ENCODE data around the gene FANCC.

FANCC gene

DNA sequence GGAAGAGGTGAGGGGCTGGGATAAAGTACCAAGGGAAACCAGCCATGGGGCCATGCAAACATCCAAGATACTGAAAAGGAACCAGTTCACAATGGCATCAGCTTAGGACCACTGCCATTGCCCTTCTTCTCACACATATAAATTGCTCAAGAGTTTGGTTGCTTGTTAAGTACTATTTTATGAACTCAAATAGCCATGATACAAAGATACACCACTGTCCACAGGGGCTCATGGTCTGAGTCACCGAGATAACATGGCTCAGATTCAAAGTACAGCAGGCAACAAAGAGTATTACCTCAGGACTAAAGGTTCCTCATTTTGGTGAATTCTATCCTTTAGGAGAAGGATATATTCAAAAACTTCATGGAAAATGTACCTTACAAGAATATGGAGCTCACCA is 55.6 kb downstream of the FANCC start:
- Histone ChIP-seq H3K36me3 (ENCODE audit: control insufficient read depth, insufficient read depth, low read length, severe bottlenecking) (no peaks in the 10 kb centered on the region), H3K9me3 (ENCODE audit: control insufficient read depth, low read length) (no peaks in the 10 kb centered on the region), H3K9ac (ENCODE audit: low read length) (no peak overlapping the region), H3K4me3 (ENCODE audit: low read length) (no peak overlapping the region), H3K27me3 (replicated peaks; ENCODE audit: control insufficient read depth, insufficient read depth, low read length) (no peaks in the 10 kb centered on the region), H3K4me1 (ENCODE audit: control insufficient read depth, insufficient read depth, low read length) (peaks cover 8% of the 10 kb centered on the region)
- no peak for DNase-seq (ENCODE audit: low read depth)

DNA sequence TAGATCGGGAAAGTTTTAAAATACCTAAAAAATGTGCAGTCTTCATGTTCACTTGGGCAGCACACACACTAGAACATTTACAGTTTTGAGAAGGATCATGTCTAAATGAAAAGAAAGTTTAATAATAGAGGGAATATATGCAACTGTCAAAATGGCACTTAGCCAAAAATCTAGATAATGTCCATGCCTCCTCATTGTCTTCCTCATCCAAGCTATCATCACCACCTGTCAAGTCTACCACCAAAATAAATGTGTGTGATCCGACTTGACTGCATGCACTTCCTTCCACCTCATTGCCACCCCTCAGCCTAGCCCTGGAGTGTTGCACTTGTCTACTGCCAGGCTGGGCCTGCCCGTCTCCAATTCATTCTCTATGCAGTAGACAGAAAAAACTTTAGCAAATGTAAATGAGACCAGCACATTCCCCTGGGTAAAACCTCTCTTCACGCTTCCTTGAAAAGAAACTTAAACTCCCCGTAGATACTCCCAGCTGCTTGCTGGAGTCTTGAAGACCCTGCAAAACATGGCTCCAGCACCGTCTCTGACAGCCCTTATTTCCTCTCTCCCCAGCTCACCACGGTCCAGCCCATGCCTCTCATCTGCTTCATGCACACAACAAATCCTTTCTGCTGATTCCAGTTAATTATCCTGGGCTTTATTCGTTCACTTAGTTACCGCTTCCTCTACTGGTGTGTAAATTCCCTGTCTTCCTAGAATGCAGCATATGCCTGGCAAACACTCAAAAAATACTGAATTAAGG is 66.9 kb downstream of the FANCC start:
- no peaks in the 10 kb centered on the region for H3K27me3 ChIP-seq (replicated peaks; ENCODE audit: control insufficient read depth, insufficient read depth, low read length)
- DNase-seq (ENCODE audit: low read depth) = no peak
- H3K36me3 ChIP-seq (ENCODE audit: control insufficient read depth, insufficient read depth, low read length, severe bottlenecking) = no peaks in the 10 kb centered on the region
- H3K9ac ChIP-seq (ENCODE audit: low read length) = no peak overlapping the region
- no peak overlapping the region for H3K4me3 ChIP-seq (ENCODE audit: low read length)
- no peaks in the 10 kb centered on the region for H3K4me1 ChIP-seq (ENCODE audit: control insufficient read depth, insufficient read depth, low read length)
- no peaks in the 10 kb centered on the region for H3K9me3 ChIP-seq (ENCODE audit: control insufficient read depth, low read length)

- H3K36me3 ChIP-seq (ENCODE audit: control insufficient read depth, insufficient read depth, low read length, severe bottlenecking) = no peaks in the 10 kb centered on the region
- H3K9me3 ChIP-seq (ENCODE audit: control insufficient read depth, low read length) = no peaks in the 10 kb centered on the region
- H3K9ac ChIP-seq (ENCODE audit: low read length) = no peak overlapping the region
- H3K27me3 ChIP-seq (replicated peaks; ENCODE audit: control insufficient read depth, insufficient read depth, low read length) = no peaks in the 10 kb centered on the region
- no peak for DNase-seq (ENCODE audit: low read depth)
- no peaks in the 10 kb centered on the region for H3K4me1 ChIP-seq (ENCODE audit: control insufficient read depth, insufficient read depth, low read length)
- H3K4me3 ChIP-seq (ENCODE audit: low read length) = no peak overlapping the region
Observed at GRCh38 chr9:95249986-95250385, 67.5 kb downstream of the FANCC start.

GRCh38 chr9:95246547-95246946 is 71.0 kb downstream of the FANCC start:
- DNase-seq (ENCODE audit: low read depth) = no peak
- no peaks in the 10 kb centered on the region for H3K4me1 ChIP-seq (ENCODE audit: control insufficient read depth, insufficient read depth, low read length)
- no peak overlapping the region for H3K4me3 ChIP-seq (ENCODE audit: low read length)
- H3K27me3 ChIP-seq (replicated peaks; ENCODE audit: control insufficient read depth, insufficient read depth, low read length) = no peaks in the 10 kb centered on the region
- H3K9me3 ChIP-seq (ENCODE audit: control insufficient read depth, low read length) = no peaks in the 10 kb centered on the region
- no peak overlapping the region for H3K9ac ChIP-seq (ENCODE audit: low read length)
- H3K36me3 ChIP-seq (ENCODE audit: control insufficient read depth, insufficient read depth, low read length, severe bottlenecking) = no peaks in the 10 kb centered on the region

DNA sequence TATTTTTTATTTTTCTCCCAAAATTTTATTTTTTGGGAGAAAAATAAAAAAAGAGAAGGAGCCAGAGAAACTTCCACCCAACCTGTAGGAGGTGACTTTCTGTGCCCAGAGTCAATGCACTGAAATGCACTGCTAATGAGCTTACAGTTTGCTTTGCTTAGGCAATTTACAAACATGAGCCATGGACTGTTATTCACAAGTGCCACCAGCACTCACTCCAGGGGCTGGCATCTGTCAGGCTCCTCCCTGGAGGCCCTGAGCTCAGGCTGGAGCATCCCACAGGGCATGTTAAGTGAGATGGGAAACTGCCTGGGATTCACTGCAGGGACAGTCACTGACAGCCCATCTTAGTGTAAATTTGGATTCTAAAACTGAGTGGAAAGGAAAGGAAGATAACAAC is 74.9 kb downstream of the FANCC start:
- no peak overlapping the region for H3K4me3 ChIP-seq (ENCODE audit: low read length)
- H3K36me3 ChIP-seq (ENCODE audit: control insufficient read depth, insufficient read depth, low read length, severe bottlenecking) = no peaks in the 10 kb centered on the region
- H3K9me3 ChIP-seq (ENCODE audit: control insufficient read depth, low read length) = no peaks in the 10 kb centered on the region
- no peaks in the 10 kb centered on the region for H3K27me3 ChIP-seq (replicated peaks; ENCODE audit: control insufficient read depth, insufficient read depth, low read length)
- no peak overlapping the region for H3K9ac ChIP-seq (ENCODE audit: low read length)
- DNase-seq (ENCODE audit: low read depth) = no peak
- no peaks in the 10 kb centered on the region for H3K4me1 ChIP-seq (ENCODE audit: control insufficient read depth, insufficient read depth, low read length)

GRCh38 chr9:95239071-95239470 is 78.4 kb downstream of the FANCC start:
- no peaks in the 10 kb centered on the region for H3K4me1 ChIP-seq (ENCODE audit: control insufficient read depth, insufficient read depth, low read length)
- no peaks in the 10 kb centered on the region for H3K9me3 ChIP-seq (ENCODE audit: control insufficient read depth, low read length)
- no peaks in the 10 kb centered on the region for H3K27me3 ChIP-seq (replicated peaks; ENCODE audit: control insufficient read depth, insufficient read depth, low read length)
- H3K9ac ChIP-seq (ENCODE audit: low read length) = no peak overlapping the region
- no peaks in the 10 kb centered on the region for H3K36me3 ChIP-seq (ENCODE audit: control insufficient read depth, insufficient read depth, low read length, severe bottlenecking)
- no peak overlapping the region for H3K4me3 ChIP-seq (ENCODE audit: low read length)
- no peak for DNase-seq (ENCODE audit: low read depth)

DNA sequence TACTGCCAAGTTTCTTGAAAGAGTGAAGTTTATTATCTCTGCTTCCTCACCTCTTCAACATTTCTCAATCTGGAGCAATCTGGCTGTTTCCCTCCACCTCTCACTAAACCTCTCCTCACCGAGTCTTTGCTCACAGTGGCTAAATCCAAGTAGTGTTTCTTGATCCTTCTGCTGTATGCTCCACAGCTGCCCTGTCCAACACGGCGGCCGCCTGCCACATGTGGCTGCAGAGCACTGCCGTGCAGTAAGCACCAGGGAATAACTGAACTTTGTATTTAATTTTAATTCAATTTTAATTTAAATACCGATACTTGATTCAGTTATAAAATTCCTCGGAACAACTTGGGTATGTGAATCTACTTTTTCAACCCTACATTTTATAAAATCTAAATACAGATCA is 80.2 kb downstream of the FANCC start:
- no peak for DNase-seq (ENCODE audit: low read depth)
- H3K9me3 ChIP-seq (ENCODE audit: control insufficient read depth, low read length) = no peaks in the 10 kb centered on the region
- H3K36me3 ChIP-seq (ENCODE audit: control insufficient read depth, insufficient read depth, low read length, severe bottlenecking) = no peaks in the 10 kb centered on the region
- H3K27me3 ChIP-seq (replicated peaks; ENCODE audit: control insufficient read depth, insufficient read depth, low read length) = no peaks in the 10 kb centered on the region
- H3K4me1 ChIP-seq (ENCODE audit: control insufficient read depth, insufficient read depth, low read length) = no peaks in the 10 kb centered on the region
- no peak overlapping the region for H3K4me3 ChIP-seq (ENCODE audit: low read length)
- H3K9ac ChIP-seq (ENCODE audit: low read length) = no peak overlapping the region

- no peak for DNase-seq (ENCODE audit: low read depth)
- Histone ChIP-seq H3K9ac (ENCODE audit: low read length) (no peak overlapping the region), H3K4me3 (ENCODE audit: low read length) (no peak overlapping the region), H3K9me3 (ENCODE audit: control insufficient read depth, low read length) (no peaks in the 10 kb centered on the region), H3K27me3 (replicated peaks; ENCODE audit: control insufficient read depth, insufficient read depth, low read length) (no peaks in the 10 kb centered on the region), H3K4me1 (ENCODE audit: control insufficient read depth, insufficient read depth, low read length) (no peaks in the 10 kb centered on the region), H3K36me3 (ENCODE audit: control insufficient read depth, insufficient read depth, low read length, severe bottlenecking) (no peaks in the 10 kb centered on the region)
Observed at GRCh38 chr9:95230046-95230445, 87.5 kb downstream of the FANCC start.

DNA sequence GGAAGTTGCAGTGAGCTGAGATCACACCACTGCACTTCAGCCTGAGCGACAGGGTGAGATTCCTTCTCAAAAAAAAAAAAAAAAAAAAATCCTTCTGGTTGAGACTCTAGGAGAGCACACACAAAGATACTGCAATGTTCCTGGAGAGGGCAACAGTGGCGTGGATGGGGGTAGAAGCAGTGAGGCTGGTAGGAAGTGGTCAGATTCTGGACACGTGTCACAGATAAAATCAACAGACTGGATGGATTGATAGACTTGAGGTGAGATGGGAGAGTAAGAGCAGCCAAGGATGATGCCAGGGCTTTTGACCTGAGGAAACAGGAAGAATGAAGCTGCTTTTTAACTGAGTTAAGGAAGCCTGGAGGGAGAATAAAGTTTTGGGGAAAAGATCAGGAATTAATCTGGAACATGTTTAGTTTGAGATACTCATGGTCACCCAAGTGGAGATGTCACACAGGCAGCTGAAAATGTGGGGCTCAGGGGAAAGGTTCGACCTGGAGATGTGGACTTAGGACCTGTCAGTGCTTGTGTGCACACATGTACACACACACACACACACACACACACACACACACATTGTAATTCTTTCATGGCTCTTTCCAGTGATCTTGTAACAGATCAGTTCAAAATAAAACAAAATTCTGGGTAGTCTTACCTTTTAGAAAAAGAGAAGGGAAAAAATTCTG is 88.1 kb downstream of the FANCC start:
- peaks cover 6% of the 10 kb centered on the region for H3K4me1 ChIP-seq (ENCODE audit: control insufficient read depth, insufficient read depth, low read length)
- H3K27me3 ChIP-seq (replicated peaks; ENCODE audit: control insufficient read depth, insufficient read depth, low read length) = no peaks in the 10 kb centered on the region
- DNase-seq (ENCODE audit: low read depth) = no peak
- no peaks in the 10 kb centered on the region for H3K36me3 ChIP-seq (ENCODE audit: control insufficient read depth, insufficient read depth, low read length, severe bottlenecking)
- no peak overlapping the region for H3K9ac ChIP-seq (ENCODE audit: low read length)
- no peaks in the 10 kb centered on the region for H3K9me3 ChIP-seq (ENCODE audit: control insufficient read depth, low read length)
- no peak overlapping the region for H3K4me3 ChIP-seq (ENCODE audit: low read length)

DNA sequence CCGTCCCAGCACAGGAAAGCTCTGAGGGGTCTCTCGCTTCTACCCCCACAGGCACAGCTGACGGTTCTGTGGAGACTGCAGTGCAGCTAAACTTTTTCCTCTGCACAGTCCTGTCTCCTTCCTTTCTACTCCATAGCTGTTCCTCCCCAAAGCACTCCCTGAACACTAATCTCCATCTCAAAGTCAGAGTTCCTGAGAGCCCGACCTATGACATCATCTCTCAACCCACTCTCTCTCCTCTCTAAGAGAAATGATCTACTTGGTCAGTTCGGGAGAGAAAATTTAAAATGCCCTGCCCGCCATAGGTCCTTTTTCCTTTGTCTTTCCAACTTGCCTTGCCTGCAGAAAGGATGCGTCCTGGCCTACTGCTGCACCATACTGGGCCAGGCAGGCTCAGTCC is 90.6 kb downstream of the FANCC start:
- Histone ChIP-seq H3K9me3 (ENCODE audit: control insufficient read depth, low read length) (no peaks in the 10 kb centered on the region), H3K27me3 (replicated peaks; ENCODE audit: control insufficient read depth, insufficient read depth, low read length) (no peaks in the 10 kb centered on the region), H3K4me3 (ENCODE audit: low read length) (no peak overlapping the region), H3K9ac (ENCODE audit: low read length) (no peak overlapping the region), H3K36me3 (ENCODE audit: control insufficient read depth, insufficient read depth, low read length, severe bottlenecking) (no peaks in the 10 kb centered on the region), H3K4me1 (ENCODE audit: control insufficient read depth, insufficient read depth, low read length) (peaks cover 10% of the 10 kb centered on the region)
- no peak for DNase-seq (ENCODE audit: low read depth)

GRCh38 chr9:95225726-95226106 is 91.8 kb downstream of the FANCC start:
- DNase-seq (ENCODE audit: low read depth) = no peak
- no peaks in the 10 kb centered on the region for H3K27me3 ChIP-seq (replicated peaks; ENCODE audit: control insufficient read depth, insufficient read depth, low read length)
- peaks cover 10% of the 10 kb centered on the region for H3K4me1 ChIP-seq (ENCODE audit: control insufficient read depth, insufficient read depth, low read length)
- no peak overlapping the region for H3K4me3 ChIP-seq (ENCODE audit: low read length)
- no peak overlapping the region for H3K9ac ChIP-seq (ENCODE audit: low read length)
- H3K9me3 ChIP-seq (ENCODE audit: control insufficient read depth, low read length) = no peaks in the 10 kb centered on the region
- H3K36me3 ChIP-seq (ENCODE audit: control insufficient read depth, insufficient read depth, low read length, severe bottlenecking) = no peaks in the 10 kb centered on the region
